Lower lobe of right lung (tissue), 2 donors: Measurements from ENCODE around the gene PSMA7. TPM values are rescaled to one million over a fixed set of nuclear protein-coding genes. Genes with fewer than 3 reads are reported as not detected.

Experiments
- ATAC-seq, 2 donors: fragments of 200-7000 bp; cut with Tn5 transposase; one replicate each; pipeline ENCODE4 v1.9.1; 2020 to 2022; ENCODE audit warnings: mild to moderate bottlenecking in 2 of 2, moderate library complexity in 2 of 2
- DNase-seq: peaks from one replicate; pipeline ENCODE4 v3.0.0-alpha.2; 2020
- H3K27ac ChIP-seq: fragments of 200-600 bp; one replicate; pipeline ENCODE4 v1.8.0; 2022
- H3K27me3 ChIP-seq: fragments of 200-600 bp; one replicate; pipeline ENCODE4 v1.8.0; 2022; ENCODE audit warnings: low read depth
- H3K36me3 ChIP-seq: fragments of 200-600 bp; one replicate; pipeline ENCODE4 v1.8.0; 2022; ENCODE audit warnings: mild to moderate bottlenecking
- H3K4me1 ChIP-seq: fragments of 200-600 bp; one replicate; pipeline ENCODE4 v1.8.0; 2022
- H3K4me3 ChIP-seq: fragments of 200-600 bp; one replicate; pipeline ENCODE4 v1.8.0; 2022; ENCODE audit warnings: mild to moderate bottlenecking
- H3K9me3 ChIP-seq: fragments of 200-600 bp; one replicate; pipeline ENCODE4 v1.8.0; 2022
- CTCF ChIP-seq: fragments of 200-600 bp; IDR thresholded peaks from one replicate; pipeline ENCODE4 v1.8.0; 2022; ENCODE audit warnings: antibody characterized with exemption, mild to moderate bottlenecking
- intact Hi-C: fragments of 100-400 bp; cut with DNase I; formaldehyde crosslinking; loops from one replicate; pipeline ENCODE4 v1.11.0; 2022
- total RNA-seq: library from RNA; stranded (reverse); fragmentation: NEBNext Ultra II Directional; extraction: Animal tissue kit (Norgen Biotek cat#: 25700); gene quantifications from one replicate; pipeline ENCODE4 v1.2.1, GENCODE V29; 2021
- donor health status: DM: no; HTN: yes; CAD: no; lungs with severe emphysema.

PSMA7 gene
- total RNA-seq, 1 donor from 2014 or later = 223 TPM

GRCh38 chr20:62163986-62164762 lies 21.0 kb upstream of the PSMA7 start:
- Histone ChIP-seq H3K36me3 (peaks cover 93% of the 10 kb centered on the region), H3K27me3 (no peaks in the 10 kb centered on the region), H3K27ac (no peak overlapping the region), H3K4me3 (no peak overlapping the region), H3K4me1 (no peaks in the 10 kb centered on the region), H3K9me3 (no peaks in the 10 kb centered on the region)
- no peak for TF ChIP-seq CTCF
- ATAC-seq = no peak
- DNase-seq = no peak
- intact Hi-C loops = no loop called here

- peaks cover 87% of the 10 kb centered on the region for H3K36me3 ChIP-seq
- no peaks in the 10 kb centered on the region for H3K27me3 ChIP-seq
- intact Hi-C loops = no loop called here
- H3K4me1 ChIP-seq = no peaks in the 10 kb centered on the region
- no peak for ATAC-seq
- H3K4me3 ChIP-seq = no peak overlapping the region
- H3K27ac ChIP-seq = no peak overlapping the region
- TF ChIP-seq CTCF = no peak
- DNase-seq = no peak
- no peaks in the 10 kb centered on the region for H3K9me3 ChIP-seq
Measured at GRCh38 chr20:62163485-62163865, 20.3 kb upstream of the PSMA7 start.

GRCh38 chr20:62162765-62163484 lies 19.7 kb upstream of the PSMA7 start:
- Histone ChIP-seq H3K36me3 (peaks cover 83% of the 10 kb centered on the region), H3K4me1 (no peaks in the 10 kb centered on the region), H3K9me3 (no peaks in the 10 kb centered on the region), H3K27me3 (no peaks in the 10 kb centered on the region), H3K4me3 (no peak overlapping the region), H3K27ac (no peak overlapping the region)
- intact Hi-C loops = no loop called here
- ATAC-seq = no peak
- no peak for DNase-seq
- TF ChIP-seq CTCF = no peak

GRCh38 chr20:62161347-62161746 lies 18.2 kb upstream of the PSMA7 start:
- no peak overlapping the region for H3K27ac ChIP-seq
- H3K4me3 ChIP-seq = no peak overlapping the region
- no peak for TF ChIP-seq CTCF
- no peak for ATAC-seq
- intact Hi-C loops = no loop called here
- H3K9me3 ChIP-seq = no peaks in the 10 kb centered on the region
- no peak for DNase-seq
- H3K36me3 ChIP-seq = peaks cover 70% of the 10 kb centered on the region
- no peaks in the 10 kb centered on the region for H3K27me3 ChIP-seq
- peaks cover 9% of the 10 kb centered on the region for H3K4me1 ChIP-seq

- H3K27ac ChIP-seq = no peak overlapping the region
Measured at GRCh38 chr20:62160876-62161275, 17.7 kb upstream of the PSMA7 start.

More at GRCh38 chr20:62160876-62161275, 17.7 kb upstream of the PSMA7 start:
- Histone ChIP-seq H3K9me3 (no peaks in the 10 kb centered on the region), H3K36me3 (peaks cover 65% of the 10 kb centered on the region), H3K4me1 (peaks cover 10% of the 10 kb centered on the region), H3K27me3 (no peaks in the 10 kb centered on the region), H3K4me3 (no peak overlapping the region)
- ATAC-seq (no peak), DNase-seq (no peak)
- TF ChIP-seq CTCF = no peak
- intact Hi-C loops = no loop called here
